Caco-2 (cell line): ENCODE data around the gene INPP5D. TPM values are rescaled to one million over a fixed set of nuclear protein-coding genes. Genes with fewer than 3 reads are reported as not detected.

Source experiments
- BruUV-seq: library from RNA; stranded (reverse); fragments of 400-500 nt; replicated peaks from 2 replicates; lab custom pipeline; 2021; lab: Mats Ljungman, UMichigan
- CTCF ChIA-PET: fragments of 300-600 bp; sonication (Branson Sonifier 250); formaldehyde crosslinking; loops from one replicate; lab custom pipeline; 2022; ENCODE audit warnings: antibody characterized with exemption; lab: Charles Lee
- POLR2A ChIA-PET: fragments of 300-600 bp; sonication (Branson Sonifier 250); formaldehyde crosslinking; loops from one replicate; lab custom pipeline; 2022; ENCODE audit warnings: antibody characterized with exemption; lab: Charles Lee
- DNase-seq, 2 experiments: peaks; one replicate each; pipeline versions ENCODE4 v3.0.0 to v3.0.0-alpha.2; 2020 to 2022
- H3K27me3 ChIP-seq: replicated peaks from 2 replicates; pipeline ENCODE4 v1.6.0; 2011; ENCODE audit warnings: low read length; ENCODE audit not compliant: control insufficient read depth, insufficient read depth
- H3K36me3 ChIP-seq: 2 replicates; pipeline ENCODE4 v1.5.1; 2011; ENCODE audit warnings: low read length; ENCODE audit not compliant: control insufficient read depth, insufficient read depth
- H3K4me1 ChIP-seq: fragments of 250-450 bp; sonication (Bioruptor Pico); 2 replicates; pipeline ENCODE4 v1.5.1; 2020; ENCODE audit warnings: mild to moderate bottlenecking
- H3K4me3 ChIP-seq: 2 replicates; pipeline ENCODE4 v1.5.1; 2011; ENCODE audit warnings: low read depth, mild to moderate bottlenecking, control low read depth, low read length
- H3K9me3 ChIP-seq: fragments of 250-450 bp; sonication (Bioruptor Pico); 2 replicates; pipeline ENCODE4 v1.5.1; 2020; ENCODE audit warnings: mild to moderate bottlenecking, moderate library complexity
- H3K27ac Mint-ChIP-seq: one replicate; pipeline ENCODE4 v1.8.0; 2022; ENCODE audit warnings: mixed read lengths; ENCODE audit not compliant: unreplicated experiment
- H3K27me3 Mint-ChIP-seq: one replicate; pipeline ENCODE4 v1.8.0; 2022; ENCODE audit warnings: mixed read lengths; ENCODE audit not compliant: insufficient read depth, unreplicated experiment
- H3K36me3 Mint-ChIP-seq: one replicate; pipeline ENCODE4 v1.8.0; 2022; ENCODE audit warnings: mild to moderate bottlenecking, mixed read lengths; ENCODE audit not compliant: insufficient read depth, unreplicated experiment
- H3K4me1 Mint-ChIP-seq: one replicate; pipeline ENCODE4 v1.8.0; 2022; ENCODE audit warnings: low read depth, mixed read lengths; ENCODE audit not compliant: unreplicated experiment
- H3K4me3 Mint-ChIP-seq: one replicate; pipeline ENCODE4 v1.8.0; 2022; ENCODE audit warnings: mild to moderate bottlenecking, moderate library complexity, mixed read lengths; ENCODE audit not compliant: unreplicated experiment
- H3K9me3 Mint-ChIP-seq: one replicate; pipeline ENCODE4 v1.8.0; 2022; ENCODE audit warnings: mixed read lengths; ENCODE audit not compliant: unreplicated experiment
- intact Hi-C: fragments of 100-400 bp; cut with micrococcal nuclease; formaldehyde crosslinking; loops from one replicate; pipeline ENCODE4 v1.10.0; 2022; ENCODE audit not compliant: unreplicated experiment
- total RNA-seq: library from RNA; stranded (reverse); gene quantifications from 2 replicates; pipeline ENCODE4 v1.2.3, GENCODE V29; 2022
- TF ChIP-seq, protein P1 (sequence below), 2 experiments: fragments of 200-600 bp in 1 of 2; IDR thresholded peaks; 1 replicate in 1 of 2; 2 replicates in 1 of 2; pipeline versions ENCODE4 v1.5.1 to v1.8.0; 2011 to 2022; ENCODE audit warnings: antibody characterized with exemption in 1 of 2, control low read depth in 1 of 2, inconsistent platforms in 1 of 2, low read depth in 1 of 2, low read length in 1 of 2, mild to moderate bottlenecking in 1 of 2, moderate library complexity in 1 of 2; ENCODE audit not compliant: insufficient read depth in 1 of 2, severe bottlenecking in 1 of 2, unreplicated experiment in 1 of 2

INPP5D gene
- total RNA-seq, 1 experiment from 2014 or later, result not detected

DNA sequence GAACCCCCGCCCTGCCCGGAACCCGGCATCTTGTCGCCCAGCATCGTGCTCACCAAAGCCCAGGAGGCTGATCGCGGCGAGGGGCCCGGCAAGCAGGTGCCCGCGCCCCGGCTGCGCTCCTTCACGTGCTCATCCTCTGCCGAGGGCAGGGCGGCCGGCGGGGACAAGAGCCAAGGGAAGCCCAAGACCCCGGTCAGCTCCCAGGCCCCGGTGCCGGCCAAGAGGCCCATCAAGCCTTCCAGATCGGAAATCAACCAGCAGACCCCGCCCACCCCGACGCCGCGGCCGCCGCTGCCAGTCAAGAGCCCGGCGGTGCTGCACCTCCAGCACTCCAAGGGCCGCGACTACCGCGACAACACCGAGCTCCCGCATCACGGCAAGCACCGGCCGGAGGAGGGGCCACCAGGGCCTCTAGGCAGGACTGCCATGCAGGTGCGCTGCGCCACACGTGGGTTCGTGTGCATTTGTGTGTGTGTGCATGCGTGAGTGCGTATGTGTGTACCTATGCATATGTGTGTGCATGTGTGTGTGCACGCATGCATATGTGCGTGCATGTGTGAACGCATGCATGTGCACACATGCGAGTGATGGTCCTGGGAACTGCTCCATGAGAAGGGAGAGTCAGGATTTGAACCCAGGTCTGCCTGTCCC lies 144.3 kb downstream of the INPP5D start:
- intact Hi-C loops, result no loop called here
- H3K27me3 Mint-ChIP-seq, result no peaks in the 10 kb centered on the region
- Histone ChIP-seq H3K4me3 (no peak overlapping the region), H3K36me3 (no peaks in the 10 kb centered on the region), H3K9me3 (no peaks in the 10 kb centered on the region), H3K4me1 (no peaks in the 10 kb centered on the region), H3K27me3 (no peaks in the 10 kb centered on the region)
- no peak for DNase-seq
- ChIA-PET POLR2A (no interaction called here), CTCF (no interaction called here)
- H3K4me3 Mint-ChIP-seq, result no peak overlapping the region
- no peaks in the 10 kb centered on the region for H3K4me1 Mint-ChIP-seq
- no TSS peak for BruUV-seq
- no peaks in the 10 kb centered on the region for H3K9me3 Mint-ChIP-seq
- TF ChIP-seq, protein P1, sequence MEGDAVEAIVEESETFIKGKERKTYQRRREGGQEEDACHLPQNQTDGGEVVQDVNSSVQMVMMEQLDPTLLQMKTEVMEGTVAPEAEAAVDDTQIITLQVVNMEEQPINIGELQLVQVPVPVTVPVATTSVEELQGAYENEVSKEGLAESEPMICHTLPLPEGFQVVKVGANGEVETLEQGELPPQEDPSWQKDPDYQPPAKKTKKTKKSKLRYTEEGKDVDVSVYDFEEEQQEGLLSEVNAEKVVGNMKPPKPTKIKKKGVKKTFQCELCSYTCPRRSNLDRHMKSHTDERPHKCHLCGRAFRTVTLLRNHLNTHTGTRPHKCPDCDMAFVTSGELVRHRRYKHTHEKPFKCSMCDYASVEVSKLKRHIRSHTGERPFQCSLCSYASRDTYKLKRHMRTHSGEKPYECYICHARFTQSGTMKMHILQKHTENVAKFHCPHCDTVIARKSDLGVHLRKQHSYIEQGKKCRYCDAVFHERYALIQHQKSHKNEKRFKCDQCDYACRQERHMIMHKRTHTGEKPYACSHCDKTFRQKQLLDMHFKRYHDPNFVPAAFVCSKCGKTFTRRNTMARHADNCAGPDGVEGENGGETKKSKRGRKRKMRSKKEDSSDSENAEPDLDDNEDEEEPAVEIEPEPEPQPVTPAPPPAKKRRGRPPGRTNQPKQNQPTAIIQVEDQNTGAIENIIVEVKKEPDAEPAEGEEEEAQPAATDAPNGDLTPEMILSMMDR (IDR thresholded peaks at IDR 0.05; ENCODE audit: insufficient read depth in 1 of 2, low read depth in 1 of 2, low read length in 1 of 2, severe bottlenecking in 1 of 2, unreplicated experiment in 1 of 2), result no peak
- no peak overlapping the region for H3K27ac Mint-ChIP-seq
- no peaks in the 10 kb centered on the region for H3K36me3 Mint-ChIP-seq

DNA sequence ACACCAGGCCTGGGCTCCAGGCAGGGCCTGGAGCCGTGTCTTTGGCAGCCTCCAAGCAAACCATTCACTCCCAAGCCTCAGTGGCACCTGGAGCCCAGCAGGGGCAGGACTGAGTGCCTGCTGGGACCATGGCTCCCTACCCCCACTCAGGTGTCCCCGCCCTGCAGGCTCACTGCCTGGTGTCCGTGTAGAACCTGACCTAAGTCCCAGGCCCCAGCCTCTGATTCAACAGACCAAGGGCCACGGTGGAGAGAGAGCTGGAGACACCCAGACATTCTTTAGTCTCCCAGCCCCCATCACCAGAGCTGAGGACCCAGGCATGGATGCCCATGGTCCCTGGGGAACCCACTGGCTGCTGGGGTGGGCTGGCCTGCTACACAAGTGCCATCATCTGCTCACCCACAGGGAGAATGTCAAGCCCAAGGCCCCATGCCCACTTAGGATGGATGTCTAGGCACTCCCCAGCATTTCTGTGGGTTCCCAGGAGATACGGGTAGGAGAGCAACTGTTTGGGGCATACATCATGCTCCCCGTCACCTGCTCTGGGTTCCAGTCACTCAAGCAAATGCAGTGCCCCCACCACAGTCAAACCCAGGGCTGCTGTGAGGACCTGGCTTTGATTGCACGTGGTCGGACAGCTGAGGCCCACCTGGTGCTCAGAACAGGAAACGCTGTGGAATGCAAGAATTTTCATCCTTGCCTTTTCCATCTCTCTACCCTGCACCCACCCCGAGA lies 148.4 kb downstream of the INPP5D start:
- ChIA-PET POLR2A (no interaction called here), CTCF (no interaction called here)
- Histone ChIP-seq H3K27me3 (no peaks in the 10 kb centered on the region), H3K36me3 (no peaks in the 10 kb centered on the region), H3K9me3 (no peaks in the 10 kb centered on the region), H3K4me1 (no peaks in the 10 kb centered on the region), H3K4me3 (no peak overlapping the region)
- peak in 1 of 2 experiments; percentile 47 for DNase-seq
- Mint-ChIP-seq H3K27ac (no peak overlapping the region), H3K4me3 (no peak overlapping the region), H3K4me1 (no peaks in the 10 kb centered on the region), H3K27me3 (no peaks in the 10 kb centered on the region), H3K9me3 (no peaks in the 10 kb centered on the region), H3K36me3 (no peaks in the 10 kb centered on the region)
- TF ChIP-seq, protein P1 (IDR thresholded peaks at IDR 0.05; ENCODE audit: insufficient read depth in 1 of 2, low read depth in 1 of 2, low read length in 1 of 2, severe bottlenecking in 1 of 2, unreplicated experiment in 1 of 2), result no peak
- no TSS peak for BruUV-seq
- intact Hi-C loops, result no loop called here

DNA sequence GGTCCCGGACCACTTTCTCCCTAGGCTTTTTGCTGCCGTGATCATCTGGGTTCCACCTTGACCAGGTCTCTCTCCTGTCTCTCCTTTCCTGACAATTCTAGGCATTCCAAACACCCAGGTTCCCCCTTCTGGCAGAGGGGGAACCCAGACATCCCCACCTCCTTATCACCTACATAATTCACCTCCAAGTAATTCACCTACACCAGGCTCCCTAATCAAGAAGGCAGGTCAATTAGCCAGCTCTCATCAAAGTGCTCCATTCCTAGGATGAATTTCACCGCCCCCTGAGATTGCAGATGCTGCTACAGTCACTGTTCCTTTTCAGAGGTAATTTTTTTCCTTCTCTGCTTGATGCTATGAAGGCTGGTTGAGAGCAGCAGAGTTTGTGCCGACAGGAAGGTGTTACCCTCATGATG lies 149.0 kb downstream of the INPP5D start:
- H3K4me3 Mint-ChIP-seq, result no peak overlapping the region
- Histone ChIP-seq H3K27me3 (no peaks in the 10 kb centered on the region), H3K4me1 (no peaks in the 10 kb centered on the region), H3K4me3 (no peak overlapping the region), H3K9me3 (no peaks in the 10 kb centered on the region), H3K36me3 (no peaks in the 10 kb centered on the region)
- no peaks in the 10 kb centered on the region for H3K36me3 Mint-ChIP-seq
- TF ChIP-seq, protein P1 (IDR thresholded peaks at IDR 0.05; ENCODE audit: insufficient read depth in 1 of 2, low read depth in 1 of 2, low read length in 1 of 2, severe bottlenecking in 1 of 2, unreplicated experiment in 1 of 2), result no peak
- no TSS peak for BruUV-seq
- H3K27me3 Mint-ChIP-seq, result no peaks in the 10 kb centered on the region
- ChIA-PET POLR2A (no interaction called here), CTCF (no interaction called here)
- DNase-seq, result no peak
- intact Hi-C loops, result no loop called here
- no peaks in the 10 kb centered on the region for H3K4me1 Mint-ChIP-seq
- no peak overlapping the region for H3K27ac Mint-ChIP-seq
- H3K9me3 Mint-ChIP-seq, result no peaks in the 10 kb centered on the region
